Testis (tissue), 3 donors: ENCODE data around the gene CHRNA1. TPM values are rescaled to one million over a fixed set of nuclear protein-coding genes. Genes with fewer than 3 reads are reported as not detected.

ENCODE experiments used
- DNase-seq: peaks from one replicate; pipeline ENCODE4 v3.0.0-alpha.2; 2019
- H3K27ac ChIP-seq, 2 donors: fragments of 200-600 bp; sonication (generic); one replicate each; pipeline ENCODE4 v1.5.1; 2019
- H3K27me3 ChIP-seq: fragments of 200-600 bp; sonication (generic); one replicate; pipeline ENCODE4 v1.5.1; 2019
- H3K36me3 ChIP-seq: fragments of 200-600 bp; sonication (generic); one replicate; pipeline ENCODE4 v1.5.1; 2017; ENCODE audit warnings: low read depth; ENCODE audit errors: missing control alignments
- H3K4me1 ChIP-seq: fragments of 200-600 bp; sonication (generic); one replicate; pipeline ENCODE4 v1.5.1; 2019
- H3K4me3 ChIP-seq, 2 donors: fragments of 200-600 bp; sonication (generic); one replicate each; pipeline ENCODE4 v1.5.1; 2017 to 2019
- H3K9me3 ChIP-seq: fragments of 200-600 bp; sonication (generic); one replicate; pipeline ENCODE4 v1.5.1; 2017
- CTCF ChIP-seq, 3 experiments: fragments of 450-650 bp in 2 of 3; fragments of 200-600 bp in 1 of 3; sonication (generic) in 1 of 3; IDR thresholded peaks; one replicate each; pipeline ENCODE4 v1.5.1; 2016 to 2019; ENCODE audit warnings: antibody characterized with exemption in 3 of 3, mild to moderate bottlenecking in 2 of 3, moderate library complexity in 1 of 3
- POLR2A ChIP-seq: fragments of 450-650 bp; IDR thresholded peaks from one replicate; pipeline ENCODE4 v1.6.1; 2017; ENCODE audit warnings: antibody characterized with exemption, mild to moderate bottlenecking, moderate library complexity
- WGBS, 2 donors: methylation state at CpG; one replicate each; pipeline ENCODE4 v1.1.5; 2018; 5-methylcytosine and 5-hydroxymethylcytosine counted together
- intact Hi-C: fragments of 100-400 bp; cut with DNase I; formaldehyde crosslinking; loops from one replicate; pipeline ENCODE4 v1.15.1; 2023; ENCODE audit warnings: low total_unique reads
- polyA plus RNA-seq: library from polyadenylated mRNA; stranded (reverse); fragments of 350-450 nt; fragmentation: Illumina TruSeq; extraction: RNeasy Lipid Tissue Mini Kit (QIAGEN cat#74804); gene quantifications from one replicate; pipeline ENCODE4 v1.2.3, GENCODE V29; 2014; ENCODE audit warnings: low read depth, low replicate concordance; ENCODE audit not compliant: insufficient read depth
- total RNA-seq, 2 donors: library from RNA; depleted of rRNA; stranded (reverse); fragments of >200 nt; gene quantifications; one replicate each; pipeline ENCODE4 v1.2.3, GENCODE V29; 2016

Gene CHRNA1
- total and polyA plus RNA-seq, 3 donors from 2014 or later = 0.25 to 2.7 (median 1.2) TPM

GRCh38 chr2:174791020-174791419, 26.7 kb upstream of the CHRNA1 start:
- WGBS, 2 donors = 77 to 79% methylated on average over 8 of the region's 8 CpGs
- intact Hi-C loops = no loop called here
- no peak overlapping the region for H3K4me3 ChIP-seq
- no peak overlapping the region for H3K27ac ChIP-seq
- H3K36me3 ChIP-seq = no peaks in the 10 kb centered on the region
- no peak for DNase-seq
- TF ChIP-seq POLR2A = no peak
- TF ChIP-seq CTCF (IDR thresholded peaks at IDR 0.05) = no peak
- H3K9me3 ChIP-seq = no peaks in the 10 kb centered on the region
- H3K4me1 ChIP-seq = no peaks in the 10 kb centered on the region
- no peaks in the 10 kb centered on the region for H3K27me3 ChIP-seq

DNA sequence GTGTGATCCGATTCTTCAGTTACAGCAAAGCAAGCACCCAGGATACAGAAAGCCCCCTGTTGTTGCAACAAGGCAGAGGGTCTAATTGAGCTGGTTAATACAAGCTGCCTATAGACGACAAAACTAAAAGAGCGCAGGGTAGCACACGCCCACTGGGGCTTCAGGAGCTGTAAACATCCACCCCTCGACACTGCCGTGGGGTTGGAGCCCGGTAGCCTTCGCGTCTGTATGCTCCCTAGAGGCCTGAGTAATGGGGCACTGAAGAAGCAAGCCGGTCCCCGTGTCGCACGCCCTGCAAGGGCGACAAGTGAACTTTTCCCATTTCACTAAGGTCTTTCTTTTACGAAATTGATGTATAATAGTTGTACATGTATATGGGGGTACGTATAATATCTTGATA, 24.7 kb upstream of the CHRNA1 start:
- Histone ChIP-seq H3K27me3 (no peaks in the 10 kb centered on the region), H3K36me3 (no peaks in the 10 kb centered on the region), H3K27ac (no peak overlapping the region), H3K4me3 (peak overlapping the region; percentile 7 to 24), H3K4me1 (peaks cover 5% of the 10 kb centered on the region), H3K9me3 (no peaks in the 10 kb centered on the region)
- TF ChIP-seq CTCF (IDR thresholded peaks at IDR 0.05) (no peak), POLR2A (no peak)
- intact Hi-C loops = no loop called here
- no peak for DNase-seq
- 57 to 77% methylated on average over 16 of the region's 16 CpGs for WGBS, 2 donors

DNA sequence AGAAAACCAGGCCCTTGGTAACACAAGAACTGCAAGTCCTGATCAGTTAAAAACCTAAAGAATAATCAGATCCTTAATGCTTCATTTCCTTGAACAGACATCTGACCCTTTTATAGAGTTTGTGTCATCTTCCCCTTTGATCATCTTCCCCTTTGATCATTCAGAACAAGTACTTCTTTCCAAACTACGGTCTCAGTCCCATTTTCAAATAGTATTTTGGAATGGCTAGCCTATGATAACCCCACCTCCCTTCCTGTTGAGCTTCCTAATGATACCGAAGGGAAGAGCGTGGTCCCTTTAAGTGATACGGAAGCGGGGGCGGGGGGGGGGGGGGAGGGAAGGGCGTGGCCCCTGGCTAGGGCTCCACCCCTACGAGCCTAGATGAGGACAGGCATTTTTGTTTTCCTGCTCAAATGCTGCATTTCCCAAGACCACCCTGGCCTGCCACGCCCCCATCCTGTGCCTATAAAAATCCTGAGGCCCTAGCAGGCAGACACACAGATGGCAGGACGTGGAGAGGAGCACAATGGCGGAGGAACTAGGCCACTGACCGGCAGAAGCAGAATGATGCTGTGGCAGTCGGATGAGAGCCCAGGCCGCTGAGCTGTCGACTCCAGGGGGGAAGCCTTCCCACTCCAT, 24.1 kb upstream of the CHRNA1 start:
- TF ChIP-seq POLR2A (no peak), CTCF (IDR thresholded peaks at IDR 0.05) (no peak)
- Histone ChIP-seq H3K27ac (no peak overlapping the region), H3K9me3 (no peaks in the 10 kb centered on the region), H3K4me1 (peaks cover 5% of the 10 kb centered on the region), H3K36me3 (no peaks in the 10 kb centered on the region), H3K27me3 (no peaks in the 10 kb centered on the region), H3K4me3 (peak overlapping the region; percentile 7 to 24)
- intact Hi-C loops = no loop called here
- DNase-seq = no peak
- 29 to 55% methylated on average over 10 to 14 of the region's 15 CpGs for WGBS, 2 donors

DNA sequence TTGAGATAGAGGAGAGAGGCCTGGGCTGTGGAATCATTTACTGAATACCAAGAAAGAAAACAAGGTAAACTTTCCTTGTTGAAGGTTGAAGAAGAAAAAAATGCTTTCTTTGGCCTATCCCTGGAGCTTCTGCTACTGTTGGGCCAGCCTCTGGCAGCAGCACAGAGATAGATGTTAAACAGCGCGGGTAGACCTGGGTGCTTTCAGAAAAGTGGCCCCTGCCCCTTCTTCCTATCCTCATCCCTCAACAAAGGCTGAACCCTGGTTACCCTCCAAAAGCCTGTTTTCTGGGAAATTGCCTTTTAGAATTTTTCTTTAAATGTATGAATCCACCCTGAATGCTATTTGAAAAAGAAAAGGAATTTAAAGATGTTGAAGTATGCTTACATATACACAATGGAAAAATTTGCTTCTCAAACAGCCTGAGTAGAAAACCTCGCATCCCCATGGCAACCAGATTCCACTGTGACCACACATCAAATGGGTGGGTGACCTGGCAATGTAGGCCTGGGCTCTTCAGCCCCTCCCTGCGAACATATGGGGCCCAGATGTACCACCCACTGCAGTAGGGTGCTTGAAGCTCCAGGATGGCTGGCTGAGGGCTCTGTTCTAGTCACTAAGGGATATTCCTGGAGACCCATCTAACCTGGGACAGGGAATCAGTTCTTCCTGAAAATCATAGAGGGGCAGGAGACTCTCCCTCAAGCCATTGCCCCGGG, 23.4 kb upstream of the CHRNA1 start:
- 63 to 69% methylated on average over 5 of the region's 5 CpGs for WGBS, 2 donors
- no peak for TF ChIP-seq POLR2A
- no peaks in the 10 kb centered on the region for H3K36me3 ChIP-seq
- H3K27me3 ChIP-seq = no peaks in the 10 kb centered on the region
- H3K27ac ChIP-seq = no peak overlapping the region
- no peak for DNase-seq
- H3K4me1 ChIP-seq = peaks cover 5% of the 10 kb centered on the region
- H3K4me3 ChIP-seq = no peak overlapping the region
- H3K9me3 ChIP-seq = no peaks in the 10 kb centered on the region
- intact Hi-C loops = no loop called here

DNA sequence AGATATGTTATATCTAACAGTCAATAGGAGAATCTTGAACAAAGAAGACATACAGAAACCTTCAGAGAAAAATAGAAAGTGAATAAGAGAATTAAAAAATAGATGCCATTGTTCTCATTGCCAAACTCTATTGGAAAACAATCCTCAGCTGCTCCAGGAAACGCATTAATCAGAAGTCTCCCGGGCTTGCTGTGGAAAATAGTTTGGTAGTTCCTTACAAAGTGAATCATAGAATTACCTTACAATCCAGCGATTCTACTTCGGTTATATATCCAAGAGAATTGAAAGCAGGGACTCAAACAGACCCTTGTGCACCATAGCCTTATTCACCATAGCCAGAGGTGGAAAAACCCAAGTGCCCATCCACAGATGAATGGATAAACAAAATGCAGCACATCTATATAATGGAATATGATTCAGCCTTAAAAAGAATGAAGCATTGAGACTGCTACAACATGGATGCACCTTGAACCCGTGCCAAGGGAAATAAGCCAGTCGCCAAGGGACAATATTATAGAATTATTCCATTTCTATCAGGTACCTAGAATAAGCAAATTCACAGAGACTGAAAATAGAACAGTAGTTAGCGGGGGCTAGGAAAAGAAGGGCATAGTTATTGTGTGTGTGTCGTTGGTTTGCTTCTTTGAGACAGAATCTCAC, 21.9 kb upstream of the CHRNA1 start:
- 90 to 93% methylated on average over 8 of the region's 8 CpGs for WGBS, 2 donors
- intact Hi-C loops = no loop called here
- Histone ChIP-seq H3K27ac (no peak overlapping the region), H3K4me1 (peaks cover 17% of the 10 kb centered on the region), H3K36me3 (no peaks in the 10 kb centered on the region), H3K27me3 (no peaks in the 10 kb centered on the region), H3K9me3 (no peaks in the 10 kb centered on the region), H3K4me3 (no peak overlapping the region)
- no peak for DNase-seq
- TF ChIP-seq CTCF (IDR thresholded peaks at IDR 0.05) = no peak
- no peak for TF ChIP-seq POLR2A
